T-helper 1 cell treated with Interleukin-12 subunit alpha and Interleukin-12 subunit beta and Interleukin-4 antibody, amounts not matched to agents 30 ng/mL and 1 ng/mL, for 36 hours (primary cell): ENCODE data around the gene CTSG. TPM values are rescaled to one million over a fixed set of nuclear protein-coding genes. Genes with fewer than 3 reads are reported as not detected.
"Not testable (repeated sequence)": the region's sequence is repeated elsewhere in the genome, so short reads cannot be mapped to it uniquely, and the experiment has no call there.

ENCODE experiments used
- intact Hi-C: fragments of 100-400 bp; cut with micrococcal nuclease; formaldehyde crosslinking; loops from one replicate; pipeline ENCODE4 v1.15.1; 2024
- total RNA-seq: library from RNA; stranded (reverse); gene quantifications from 2 replicates; pipeline ENCODE4 v1.2.3, GENCODE V29; 2022

Gene CTSG
- total RNA-seq, 1 donor from 2014 or later = not detected

DNA sequence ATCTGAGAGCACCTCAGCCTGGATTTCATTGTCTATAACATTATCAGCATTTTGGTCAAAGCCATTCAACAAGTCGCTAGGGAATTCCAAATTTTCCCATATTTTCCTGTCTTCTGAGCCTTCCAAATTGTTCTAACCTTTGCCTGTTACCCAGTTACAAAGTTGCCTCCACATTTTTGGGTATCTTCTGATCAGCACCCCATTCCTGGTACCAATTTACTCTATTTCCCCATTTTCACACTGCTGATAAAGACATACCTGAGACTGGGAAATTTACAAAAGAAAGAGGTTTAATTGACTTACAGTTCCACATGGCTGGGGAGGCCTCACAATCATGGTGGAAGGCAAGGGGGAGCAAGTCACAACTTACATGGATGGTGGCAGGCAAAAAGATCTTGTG lies 27.0 kb downstream of the CTSG start:
- intact Hi-C loops = not testable (repeated sequence)

- intact Hi-C loops = no loop called here
These were observed 33.6 kb downstream of the CTSG start for GRCh38 chr14:24542346-24542936.

DNA sequence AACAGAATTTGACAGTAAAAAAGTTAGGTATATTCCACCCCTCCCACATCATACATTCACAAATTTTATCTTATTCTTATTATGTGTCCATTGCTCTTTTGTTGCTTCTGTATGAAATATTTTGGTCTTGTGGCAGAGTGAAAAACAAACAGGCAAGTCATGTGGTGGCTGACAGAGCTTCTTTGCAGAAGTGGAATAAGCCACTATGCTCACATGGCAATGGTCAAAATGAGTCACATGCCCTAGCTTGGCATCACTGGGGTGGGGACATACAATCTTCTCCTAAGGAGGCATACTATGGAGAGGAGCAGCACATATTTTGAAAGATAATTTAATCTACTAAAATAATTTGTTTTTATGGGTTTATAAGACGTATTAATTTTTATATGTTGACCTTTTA lies 40.3 kb downstream of the CTSG start:
- intact Hi-C loops = no loop called here

DNA sequence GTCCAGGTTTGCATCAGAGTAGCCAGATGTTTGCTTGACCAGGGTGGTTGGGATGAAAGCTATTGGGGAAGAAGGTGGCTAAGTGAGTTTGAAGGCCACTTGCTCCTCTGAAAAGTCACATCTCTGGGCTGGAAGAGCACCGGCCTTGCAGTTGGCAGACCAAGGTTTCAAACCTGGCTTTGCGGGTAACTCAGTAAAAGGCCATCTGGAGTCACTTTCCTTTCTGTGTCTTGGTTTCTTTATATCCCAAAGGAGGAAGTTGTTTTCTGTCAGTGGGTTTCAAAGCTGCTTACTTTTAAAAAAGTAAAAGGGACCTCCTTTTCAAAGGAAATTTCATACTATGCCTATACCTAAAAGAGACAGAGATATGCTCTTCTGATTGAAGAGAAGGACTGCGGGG lies 41.8 kb downstream of the CTSG start:
- intact Hi-C loops = no loop called here

GRCh38 chr14:24525877-24526620 lies 50.0 kb downstream of the CTSG start:
- intact Hi-C loops = not testable (repeated sequence)

Other genes starting within 250 kb of the CTSG start
- 4.3 and 5.3 TPM in 2 replicates for gene ADCY4, start 241.2 kb downstream of the CTSG start, total RNA-seq
- gene RIPK3, start 236.3 kb downstream of the CTSG start, total RNA-seq = 37.1 and 41.9 TPM in 2 replicates
- gene NFATC4, start 208.1 kb downstream of the CTSG start, total RNA-seq = 0.59 TPM in 1 of 2 replicates, not detected in the other
- gene NYNRIN, start 177.2 kb downstream of the CTSG start, total RNA-seq = 0.12 and 0.17 TPM in 2 replicates
- 17.7 and 18.5 TPM in 2 replicates for gene CBLN3, start 146.6 kb downstream of the CTSG start, total RNA-seq
- gene KHNYN, start 146.3 kb downstream of the CTSG start, total RNA-seq = 97.9 and 101 TPM in 2 replicates
- 49.9 and 55.0 TPM in 2 replicates for gene SDR39U1, start 133.5 kb downstream of the CTSG start, total RNA-seq
- not detected in 2 replicates for gene CMA1, start 68.0 kb downstream of the CTSG start, total RNA-seq
- 14.7 and 15.4 TPM in 2 replicates for gene GZMH, start 33.4 kb upstream of the CTSG start, total RNA-seq
- gene GZMB, start 57.9 kb upstream of the CTSG start, total RNA-seq = 1,728 and 1,734 TPM in 2 replicates